CD4-positive, alpha-beta memory T cell (primary cell): ENCODE results near the gene SLC29A1. TPM values are rescaled to one million over a fixed set of nuclear protein-coding genes. Genes with fewer than 3 reads are reported as not detected.
"Not testable (repeated sequence)": the region's sequence is repeated elsewhere in the genome, so short reads cannot be mapped to it uniquely, and the experiment has no call there.

Source experiments
- CTCF ChIA-PET: fragments of 350-600 bp; sonication (Branson Sonifier 250); formaldehyde crosslinking; loops from one replicate; lab custom pipeline; 2021; ENCODE audit warnings: inconsistent platforms; ENCODE audit not compliant: partially characterized antibody; lab: Charles Lee
- POLR2A ChIA-PET: fragments of 350-600 bp; sonication (Branson Sonifier 250); formaldehyde crosslinking; loops from one replicate; lab custom pipeline; 2021; ENCODE audit not compliant: partially characterized antibody; lab: Charles Lee
- DNase-seq, 5 donors: peaks; one replicate each; pipeline versions ENCODE4 v3.0.0 to v3.0.0-alpha.2; 2020 to 2022; ENCODE audit warnings: mixed read lengths in 1 of 5
- H3K27ac ChIP-seq: one replicate; pipeline ENCODE4 v1.7.0; 2013; ENCODE audit warnings: low read depth, low read length
- H3K27me3 ChIP-seq: 2 replicates; pipeline ENCODE4 v1.7.0; 2013; ENCODE audit warnings: mild to moderate bottlenecking, low read length, moderate library complexity; ENCODE audit not compliant: insufficient read depth
- H3K36me3 ChIP-seq: 2 replicates; pipeline ENCODE4 v1.7.0; 2013; ENCODE audit warnings: mild to moderate bottlenecking, low read length, moderate library complexity; ENCODE audit not compliant: insufficient read depth
- H3K4me1 ChIP-seq: 2 replicates; pipeline ENCODE4 v1.7.0; 2013; ENCODE audit warnings: mild to moderate bottlenecking, low read length, moderate library complexity; ENCODE audit not compliant: insufficient read depth
- H3K4me3 ChIP-seq, 2 donors: one replicate each; pipeline ENCODE4 v1.7.0; 2013; ENCODE audit warnings: low read length in 2 of 2, mild to moderate bottlenecking in 1 of 2
- H3K9me3 ChIP-seq, 2 donors: one replicate each; pipeline ENCODE4 v1.7.0; 2013; ENCODE audit warnings: low read length in 2 of 2, control low read depth in 1 of 2; ENCODE audit not compliant: control insufficient read depth in 1 of 2
- H3K27ac Mint-ChIP-seq, 7 donors: one replicate each; pipeline ENCODE4 v1.8.0; 2020 to 2021; ENCODE audit warnings: mixed read lengths in 7 of 7, mild to moderate bottlenecking in 6 of 7, inconsistent platforms in 3 of 7, moderate library complexity in 3 of 7
- H3K27me3 Mint-ChIP-seq, 2 donors: one replicate each; pipeline ENCODE4 v1.8.0; 2020 to 2021; ENCODE audit warnings: mixed read lengths in 2 of 2
- H3K36me3 Mint-ChIP-seq, 2 donors: one replicate each; pipeline ENCODE4 v1.8.0; 2020 to 2021; ENCODE audit warnings: mixed read lengths in 2 of 2, inconsistent platforms in 1 of 2, mild to moderate bottlenecking in 1 of 2
- H3K4me1 Mint-ChIP-seq, 4 donors: one replicate each; pipeline ENCODE4 v1.8.0; 2020 to 2021; ENCODE audit warnings: mixed read lengths in 4 of 4, mild to moderate bottlenecking in 1 of 4
- H3K4me3 Mint-ChIP-seq, 8 donors: one replicate each; pipeline ENCODE4 v1.8.0; 2020 to 2021; ENCODE audit warnings: mixed read lengths in 8 of 8, mild to moderate bottlenecking in 7 of 8, moderate library complexity in 6 of 8, inconsistent platforms in 3 of 8
- H3K9me3 Mint-ChIP-seq, 8 donors: one replicate each; pipeline ENCODE4 v1.8.0; 2020 to 2021; ENCODE audit warnings: mixed read lengths in 8 of 8, mild to moderate bottlenecking in 5 of 8, inconsistent platforms in 3 of 8, moderate library complexity in 1 of 8
- intact Hi-C: fragments of 100-400 bp; cut with micrococcal nuclease; formaldehyde crosslinking; loops from one replicate; pipeline ENCODE4 v1.15.1; 2023
- polyA plus RNA-seq, 2 donors: library from polyadenylated mRNA; unstranded; fragments of 300-500 nt; fragmentation: Illumina TruSeq; gene quantifications; one replicate each; pipeline ENCODE4 v1.2.3, GENCODE V29; 2021
- total RNA-seq, 2 experiments: library from RNA; stranded (reverse); gene quantifications; one replicate each; pipeline ENCODE4 v1.2.3, GENCODE V29; 2021

SLC29A1 gene
- total and polyA plus RNA-seq, 4 experiments from 2014 or later: 2.1 to 3.7 (median 3.2) TPM

DNA sequence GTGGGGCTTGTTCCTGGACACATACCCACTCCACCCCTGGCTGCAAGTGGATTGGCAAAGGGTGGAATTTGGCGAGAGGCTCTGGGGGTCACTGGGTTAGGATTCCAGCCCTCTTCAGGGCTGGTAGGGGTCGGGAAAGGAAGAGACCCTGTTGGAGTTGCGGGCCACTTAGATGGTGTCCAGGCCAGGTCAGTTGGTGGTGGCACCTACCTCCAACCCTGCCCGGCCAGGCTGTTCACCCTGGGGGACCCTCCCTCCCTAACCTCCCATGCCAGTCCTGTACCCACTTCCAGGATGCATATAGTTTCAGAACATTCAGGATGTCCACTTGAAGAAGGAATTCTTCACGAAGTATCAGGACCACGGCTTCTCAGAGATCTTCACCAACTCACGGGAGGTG, 43.7 kb upstream of the SLC29A1 start:
- Histone ChIP-seq H3K9me3 (no peaks in the 10 kb centered on the region), H3K4me1 (peaks cover 9% of the 10 kb centered on the region), H3K27me3 (no peaks in the 10 kb centered on the region), H3K27ac (no peak overlapping the region), H3K36me3 (no peaks in the 10 kb centered on the region), H3K4me3 (no peak overlapping the region)
- intact Hi-C loops: no loop called here
- H3K36me3 Mint-ChIP-seq: no peaks in the 10 kb centered on the region
- peaks cover 0 to 5% (median 2%) of the 10 kb centered on the region in 4 donors for H3K4me1 Mint-ChIP-seq
- DNase-seq: no peak
- H3K27me3 Mint-ChIP-seq: no peaks in the 10 kb centered on the region
- H3K27ac Mint-ChIP-seq: peak overlapping the region in 1 of 7 donors; percentile 16
- H3K9me3 Mint-ChIP-seq: no peaks in the 10 kb centered on the region
- ChIA-PET CTCF (interaction anchor here (0.9 kb wide), 1 partner anchor 76 kb away, joined by 3 read pairs; no protein-coding TSS in a partner anchor), POLR2A (no interaction called here)
- H3K4me3 Mint-ChIP-seq: no peak overlapping the region

GRCh38 chr6:44180406-44180805, 43.0 kb upstream of the SLC29A1 start:
- no peak overlapping the region for H3K27ac ChIP-seq
- ChIA-PET POLR2A (no interaction called here), CTCF (interaction anchor here (0.9 kb wide), 1 partner anchor 75 kb away, joined by 3 read pairs; no protein-coding TSS in a partner anchor)
- H3K4me3 ChIP-seq: no peak overlapping the region
- no peaks in the 10 kb centered on the region for H3K36me3 Mint-ChIP-seq
- peaks cover 9% of the 10 kb centered on the region for H3K4me1 ChIP-seq
- H3K27me3 Mint-ChIP-seq: no peaks in the 10 kb centered on the region
- no peaks in the 10 kb centered on the region for H3K9me3 ChIP-seq
- H3K27me3 ChIP-seq: no peaks in the 10 kb centered on the region
- intact Hi-C loops: no loop called here
- H3K27ac Mint-ChIP-seq: peak overlapping the region in 1 of 7 donors; percentile 73
- no peak overlapping the region for H3K4me3 Mint-ChIP-seq
- no peak for DNase-seq
- H3K4me1 Mint-ChIP-seq: peaks cover 0 to 5% (median 2%) of the 10 kb centered on the region in 4 donors
- no peaks in the 10 kb centered on the region for H3K36me3 ChIP-seq
- H3K9me3 Mint-ChIP-seq: no peaks in the 10 kb centered on the region

DNA sequence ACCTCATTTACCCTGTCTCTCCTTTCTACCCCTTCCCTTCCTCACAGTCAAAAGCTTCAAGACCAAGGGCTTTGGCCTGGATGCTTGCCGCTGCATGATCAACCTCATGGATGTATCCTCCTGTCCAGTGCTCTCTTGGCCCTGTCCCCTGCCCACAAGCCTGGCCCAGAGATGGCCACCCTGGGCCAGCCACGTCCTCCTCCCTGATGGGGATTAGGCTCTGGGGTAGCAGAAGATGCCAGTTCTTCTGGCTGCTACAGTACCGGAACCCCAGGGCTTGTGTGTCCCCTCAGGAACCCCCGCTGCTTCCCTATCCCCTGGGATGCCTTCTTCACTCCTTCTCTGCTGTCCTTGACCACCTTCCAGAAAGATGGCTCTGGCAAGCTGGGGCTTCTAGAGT, 42.5 kb upstream of the SLC29A1 start:
- Mint-ChIP-seq H3K27ac (no peak overlapping the region), H3K36me3 (no peaks in the 10 kb centered on the region), H3K4me3 (no peak overlapping the region), H3K27me3 (no peaks in the 10 kb centered on the region), H3K4me1 (peaks cover 1 to 6% (median 4%) of the 10 kb centered on the region in 4 donors), H3K9me3 (no peaks in the 10 kb centered on the region)
- CTCF ChIA-PET: no interaction called here
- Histone ChIP-seq H3K36me3 (no peaks in the 10 kb centered on the region), H3K4me1 (peaks cover 9% of the 10 kb centered on the region), H3K4me3 (no peak overlapping the region), H3K27me3 (no peaks in the 10 kb centered on the region), H3K9me3 (no peaks in the 10 kb centered on the region), H3K27ac (no peak overlapping the region)
- POLR2A ChIA-PET: no interaction called here
- DNase-seq: no peak
- intact Hi-C loops: no loop called here

GRCh38 chr6:44181784-44182183, 41.6 kb upstream of the SLC29A1 start:
- POLR2A ChIA-PET, H3K9me3 Mint-ChIP-seq, H3K27ac Mint-ChIP-seq, H3K4me3 ChIP-seq, H3K36me3 Mint-ChIP-seq, H3K27me3 Mint-ChIP-seq, H3K4me3 Mint-ChIP-seq, H3K27me3 ChIP-seq, H3K27ac ChIP-seq, H3K4me1 ChIP-seq, CTCF ChIA-PET, H3K36me3 ChIP-seq, DNase-seq, H3K9me3 ChIP-seq, intact Hi-C loops: not testable (repeated sequence)
- H3K4me1 Mint-ChIP-seq: peaks cover 6 to 12% (median 7%) of the 10 kb centered on the region in 4 donors

- Histone ChIP-seq H3K4me1 (no peaks in the 10 kb centered on the region), H3K27me3 (no peaks in the 10 kb centered on the region), H3K4me3 (no peak overlapping the region), H3K27ac (no peak overlapping the region), H3K36me3 (no peaks in the 10 kb centered on the region), H3K9me3 (no peaks in the 10 kb centered on the region)
- H3K9me3 Mint-ChIP-seq: no peaks in the 10 kb centered on the region
- H3K27ac Mint-ChIP-seq: no peak overlapping the region
- intact Hi-C loops: no loop called here
- peaks cover 5 to 7% (median 6%) of the 10 kb centered on the region in 4 donors for H3K4me1 Mint-ChIP-seq
- no peak overlapping the region for H3K4me3 Mint-ChIP-seq
- CTCF ChIA-PET: no interaction called here
- peaks cover 0 to 2% of the 10 kb centered on the region in 2 donors for H3K27me3 Mint-ChIP-seq
- no peaks in the 10 kb centered on the region for H3K36me3 Mint-ChIP-seq
- POLR2A ChIA-PET: no interaction called here
- DNase-seq: no peak
Measured at GRCh38 chr6:44182911-44183390, 40.4 kb upstream of the SLC29A1 start.

DNA sequence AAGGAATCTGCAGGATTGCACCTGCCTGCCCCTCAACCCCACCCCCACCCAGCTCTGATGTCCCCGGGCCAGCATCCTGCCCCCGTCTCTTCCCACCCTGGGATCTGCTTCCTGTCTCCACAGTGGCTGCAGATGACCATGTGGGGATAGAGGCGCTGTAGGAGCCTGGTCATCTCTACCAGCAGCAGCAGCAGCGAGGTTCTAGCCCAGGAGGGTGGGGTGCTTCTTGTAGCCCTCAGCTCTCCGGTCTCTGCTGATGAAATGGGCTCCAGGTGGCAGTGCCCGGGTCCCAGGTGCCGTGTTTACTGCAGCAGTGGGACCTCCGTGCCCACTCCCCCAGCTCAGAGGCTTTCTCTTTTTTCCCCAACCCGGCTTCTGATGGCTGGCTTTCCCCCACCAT, 39.6 kb upstream of the SLC29A1 start:
- H3K9me3 Mint-ChIP-seq: no peaks in the 10 kb centered on the region
- no peaks in the 10 kb centered on the region for H3K9me3 ChIP-seq
- CTCF ChIA-PET: no interaction called here
- H3K27ac Mint-ChIP-seq: no peak overlapping the region
- H3K27me3 Mint-ChIP-seq: peaks cover 0 to 2% of the 10 kb centered on the region in 2 donors
- H3K27me3 ChIP-seq: no peaks in the 10 kb centered on the region
- intact Hi-C loops: no loop called here
- H3K4me1 Mint-ChIP-seq: peaks cover 5 to 7% (median 6%) of the 10 kb centered on the region in 4 donors
- POLR2A ChIA-PET: no interaction called here
- no peak overlapping the region for H3K27ac ChIP-seq
- H3K4me1 ChIP-seq: no peaks in the 10 kb centered on the region
- no peaks in the 10 kb centered on the region for H3K36me3 ChIP-seq
- no peak for DNase-seq
- H3K36me3 Mint-ChIP-seq: no peaks in the 10 kb centered on the region
- H3K4me3 ChIP-seq: no peak overlapping the region
- no peak overlapping the region for H3K4me3 Mint-ChIP-seq

DNA sequence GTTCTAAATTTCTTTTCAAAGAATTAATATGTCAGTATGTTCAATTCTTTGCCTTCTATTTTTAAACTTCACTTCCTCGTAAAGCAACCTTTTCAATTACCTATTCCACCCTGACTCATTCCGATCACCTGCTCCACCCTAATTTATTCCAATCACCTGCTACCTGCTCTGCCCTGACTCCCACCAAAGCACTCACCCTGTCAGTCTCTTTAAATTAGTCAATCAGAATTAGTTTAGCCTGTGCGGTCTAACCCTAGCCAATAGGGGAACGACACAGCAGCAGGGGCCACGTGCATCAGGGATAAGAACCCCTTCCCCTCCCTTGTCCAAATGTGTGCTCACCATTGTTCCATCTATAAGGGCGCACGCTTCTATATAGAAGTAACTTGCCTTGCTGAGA, 38.0 kb upstream of the SLC29A1 start:
- H3K36me3 ChIP-seq, H3K9me3 Mint-ChIP-seq, H3K27me3 Mint-ChIP-seq, H3K4me1 Mint-ChIP-seq, H3K36me3 Mint-ChIP-seq, H3K27ac ChIP-seq, POLR2A ChIA-PET, H3K4me3 Mint-ChIP-seq, intact Hi-C loops, H3K4me1 ChIP-seq, H3K27me3 ChIP-seq, DNase-seq, H3K4me3 ChIP-seq, H3K9me3 ChIP-seq, H3K27ac Mint-ChIP-seq: not testable (repeated sequence)
- CTCF ChIA-PET: interaction anchor here (1.5 kb wide), 1 partner anchor 68 kb away, joined by 3 read pairs; no protein-coding TSS in a partner anchor
